Colonic mucosa (tissue), 4 donors: ENCODE data around the gene SMAD4. TPM values are rescaled to one million over a fixed set of nuclear protein-coding genes. Genes with fewer than 3 reads are reported as not detected.

ENCODE experiments used
- DNase-seq: peaks from one replicate; pipeline ENCODE4 v3.0.0-alpha.2; 2020
- H3K27ac ChIP-seq: fragments of 200-600 bp; one replicate; pipeline ENCODE4 v1.8.0; 2021
- H3K27me3 ChIP-seq: fragments of 200-600 bp; one replicate; pipeline ENCODE4 v1.8.0; 2021
- H3K36me3 ChIP-seq: fragments of 200-600 bp; one replicate; pipeline ENCODE4 v1.8.0; 2021
- H3K4me1 ChIP-seq: fragments of 200-600 bp; one replicate; pipeline ENCODE4 v1.8.0; 2021; ENCODE audit warnings: mild to moderate bottlenecking
- H3K4me3 ChIP-seq: fragments of 200-600 bp; one replicate; pipeline ENCODE4 v1.8.0; 2021
- H3K9ac ChIP-seq, 2 donors: one replicate each; pipeline ENCODE4 v1.7.0; 2013; ENCODE audit warnings: control low read depth in 2 of 2, low read depth in 2 of 2, low read length in 2 of 2
- H3K9me3 ChIP-seq: fragments of 200-600 bp; one replicate; pipeline ENCODE4 v1.8.0; 2021
- intact Hi-C: fragments of 100-400 bp; cut with DNase I; formaldehyde crosslinking; loops from one replicate; pipeline ENCODE4 v1.14.1; 2022
- total RNA-seq, 2 donors: library from RNA; stranded (reverse); fragmentation: NEBNext Ultra II Directional in 1 of 2; extraction: Animal tissue kit (Norgen Biotek cat#: 25700) in 1 of 2; gene quantifications; one replicate each; pipeline ENCODE4 v1.2.1, GENCODE V29; 2021
- TF ChIP-seq, protein P1 (sequence below): fragments of 200-600 bp; IDR thresholded peaks from one replicate; pipeline ENCODE4 v1.8.0; 2022; ENCODE audit warnings: antibody characterized with exemption, mild to moderate bottlenecking
- donor health status: healthy.
- donor health status: DM: no; HTN: no; CAD: no.
- donor health status: DM: no; HTN: no; CAD: no.

Gene SMAD4
- total RNA-seq, 2 donors from 2014 or later = 74.0 to 106 TPM

DNA sequence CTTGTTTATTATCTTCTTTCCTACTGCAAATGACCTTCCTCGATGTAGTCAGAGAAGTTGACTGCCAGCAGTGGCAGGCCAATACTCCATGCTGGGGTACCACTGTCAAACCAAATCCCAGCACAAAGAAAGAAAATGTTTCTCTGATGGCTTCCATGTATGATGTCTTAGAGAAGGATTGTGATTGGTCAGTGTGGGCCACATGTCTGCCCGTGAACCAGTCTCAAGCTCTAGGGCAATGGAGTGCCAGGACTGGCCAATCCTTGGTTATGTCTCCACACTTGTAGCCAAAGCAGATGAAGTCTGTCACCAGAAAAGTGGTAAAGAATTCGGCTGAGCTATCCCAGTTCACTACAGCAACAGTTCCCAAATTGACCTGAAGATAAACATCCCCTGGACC is 17.6 kb upstream of the SMAD4 start:
- H3K9ac ChIP-seq = no peak overlapping the region
- DNase-seq = no peak
- TF ChIP-seq, protein P1, sequence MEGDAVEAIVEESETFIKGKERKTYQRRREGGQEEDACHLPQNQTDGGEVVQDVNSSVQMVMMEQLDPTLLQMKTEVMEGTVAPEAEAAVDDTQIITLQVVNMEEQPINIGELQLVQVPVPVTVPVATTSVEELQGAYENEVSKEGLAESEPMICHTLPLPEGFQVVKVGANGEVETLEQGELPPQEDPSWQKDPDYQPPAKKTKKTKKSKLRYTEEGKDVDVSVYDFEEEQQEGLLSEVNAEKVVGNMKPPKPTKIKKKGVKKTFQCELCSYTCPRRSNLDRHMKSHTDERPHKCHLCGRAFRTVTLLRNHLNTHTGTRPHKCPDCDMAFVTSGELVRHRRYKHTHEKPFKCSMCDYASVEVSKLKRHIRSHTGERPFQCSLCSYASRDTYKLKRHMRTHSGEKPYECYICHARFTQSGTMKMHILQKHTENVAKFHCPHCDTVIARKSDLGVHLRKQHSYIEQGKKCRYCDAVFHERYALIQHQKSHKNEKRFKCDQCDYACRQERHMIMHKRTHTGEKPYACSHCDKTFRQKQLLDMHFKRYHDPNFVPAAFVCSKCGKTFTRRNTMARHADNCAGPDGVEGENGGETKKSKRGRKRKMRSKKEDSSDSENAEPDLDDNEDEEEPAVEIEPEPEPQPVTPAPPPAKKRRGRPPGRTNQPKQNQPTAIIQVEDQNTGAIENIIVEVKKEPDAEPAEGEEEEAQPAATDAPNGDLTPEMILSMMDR = no peak
- H3K4me1 ChIP-seq = no peaks in the 10 kb centered on the region
- H3K4me3 ChIP-seq = no peak overlapping the region
- H3K27me3 ChIP-seq = no peaks in the 10 kb centered on the region
- no peaks in the 10 kb centered on the region for H3K36me3 ChIP-seq
- intact Hi-C loops = no loop called here
- H3K9me3 ChIP-seq = no peaks in the 10 kb centered on the region
- H3K27ac ChIP-seq = no peak overlapping the region

DNA sequence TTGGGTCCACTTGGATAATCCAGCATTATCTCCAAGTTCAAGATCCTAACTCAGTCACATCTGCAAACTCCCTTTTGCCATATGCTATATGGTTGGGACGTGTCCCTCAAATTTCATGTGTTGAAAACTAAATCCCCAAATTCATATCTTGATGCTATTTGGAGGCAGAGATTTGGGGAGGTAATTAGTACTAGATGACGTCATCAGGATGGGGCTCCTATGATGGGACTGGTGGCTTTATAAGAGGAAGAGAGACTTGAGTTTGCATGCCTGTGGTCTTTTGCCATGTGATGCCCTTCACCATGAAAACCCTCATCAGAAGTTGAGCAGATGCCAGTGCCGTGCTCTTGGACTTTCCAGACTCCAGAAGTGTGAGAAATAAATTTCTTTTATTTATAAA is 16.8 kb upstream of the SMAD4 start:
- no peaks in the 10 kb centered on the region for H3K4me1 ChIP-seq
- intact Hi-C loops = no loop called here
- H3K36me3 ChIP-seq = no peaks in the 10 kb centered on the region
- H3K9ac ChIP-seq = no peak overlapping the region
- H3K27me3 ChIP-seq = no peaks in the 10 kb centered on the region
- no peak for DNase-seq
- H3K27ac ChIP-seq = no peak overlapping the region
- TF ChIP-seq, protein P1 = no peak
- H3K4me3 ChIP-seq = no peak overlapping the region
- H3K9me3 ChIP-seq = no peaks in the 10 kb centered on the region

DNA sequence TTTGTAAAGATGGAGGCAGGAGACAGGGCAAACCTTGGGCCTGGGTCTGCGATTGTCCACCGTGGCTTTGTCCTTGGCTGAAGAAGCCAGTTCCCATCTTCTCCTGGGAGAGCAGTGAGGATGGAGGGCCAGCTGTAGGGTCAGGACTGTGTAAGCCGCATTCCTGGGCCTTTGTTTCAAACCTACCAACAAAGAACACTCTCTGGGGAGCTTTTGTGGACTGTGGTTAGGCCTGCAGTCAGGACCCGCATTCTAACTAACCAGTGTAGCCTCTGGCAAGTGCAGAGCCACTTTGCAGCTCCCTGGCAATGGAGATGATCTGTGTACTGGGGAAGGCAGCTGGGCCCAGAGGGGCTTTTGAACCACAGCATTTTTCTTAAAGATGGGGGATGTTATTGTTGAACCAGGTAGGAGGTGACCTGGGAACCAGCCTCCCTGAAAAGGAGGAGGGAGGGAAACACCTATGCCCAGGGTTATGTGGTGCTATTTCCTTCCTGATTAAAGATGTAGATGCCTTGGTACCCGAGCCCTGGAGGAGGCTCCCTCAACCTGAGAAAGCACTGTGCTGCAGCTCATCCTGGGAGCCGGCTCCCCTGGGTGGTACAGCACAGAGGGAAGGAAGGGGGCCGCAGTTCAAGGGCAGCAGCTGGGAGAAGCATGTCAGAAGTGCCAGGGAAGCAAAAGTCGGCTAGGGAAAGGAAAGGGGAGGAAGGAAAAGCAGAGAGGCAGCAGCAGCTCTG is 12.7 kb upstream of the SMAD4 start:
- no peak overlapping the region for H3K27ac ChIP-seq
- no peaks in the 10 kb centered on the region for H3K9me3 ChIP-seq
- H3K36me3 ChIP-seq = no peaks in the 10 kb centered on the region
- TF ChIP-seq, protein P1 = no peak
- H3K4me1 ChIP-seq = no peaks in the 10 kb centered on the region
- no peak overlapping the region for H3K4me3 ChIP-seq
- intact Hi-C loops = no loop called here
- no peaks in the 10 kb centered on the region for H3K27me3 ChIP-seq
- no peak for DNase-seq
- H3K9ac ChIP-seq = no peak overlapping the region

DNA sequence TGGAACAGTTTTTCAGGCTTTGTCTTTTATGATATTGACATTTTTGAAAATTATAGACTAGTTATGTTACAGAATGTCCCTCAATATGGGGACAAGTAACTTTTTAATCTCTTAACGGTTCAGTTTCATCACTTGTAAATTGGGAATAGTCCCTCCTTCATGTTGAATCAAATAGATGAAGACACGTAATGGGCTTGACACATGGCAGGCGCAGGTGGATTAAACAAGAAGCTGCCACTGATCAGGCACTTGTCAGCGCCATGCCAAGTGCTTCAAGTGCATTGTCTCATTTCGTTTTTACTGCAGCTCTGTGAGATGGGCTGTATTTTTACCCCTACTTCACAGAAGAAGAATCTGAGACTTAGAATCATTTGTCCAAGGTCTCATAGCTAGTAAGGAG is 9.5 kb upstream of the SMAD4 start:
- no peaks in the 10 kb centered on the region for H3K36me3 ChIP-seq
- no peak overlapping the region for H3K4me3 ChIP-seq
- H3K27ac ChIP-seq = no peak overlapping the region
- no peaks in the 10 kb centered on the region for H3K9me3 ChIP-seq
- no peak for DNase-seq
- TF ChIP-seq, protein P1 = no peak
- no peak overlapping the region for H3K9ac ChIP-seq
- no peaks in the 10 kb centered on the region for H3K4me1 ChIP-seq
- H3K27me3 ChIP-seq = no peaks in the 10 kb centered on the region
- intact Hi-C loops = no loop called here

DNA sequence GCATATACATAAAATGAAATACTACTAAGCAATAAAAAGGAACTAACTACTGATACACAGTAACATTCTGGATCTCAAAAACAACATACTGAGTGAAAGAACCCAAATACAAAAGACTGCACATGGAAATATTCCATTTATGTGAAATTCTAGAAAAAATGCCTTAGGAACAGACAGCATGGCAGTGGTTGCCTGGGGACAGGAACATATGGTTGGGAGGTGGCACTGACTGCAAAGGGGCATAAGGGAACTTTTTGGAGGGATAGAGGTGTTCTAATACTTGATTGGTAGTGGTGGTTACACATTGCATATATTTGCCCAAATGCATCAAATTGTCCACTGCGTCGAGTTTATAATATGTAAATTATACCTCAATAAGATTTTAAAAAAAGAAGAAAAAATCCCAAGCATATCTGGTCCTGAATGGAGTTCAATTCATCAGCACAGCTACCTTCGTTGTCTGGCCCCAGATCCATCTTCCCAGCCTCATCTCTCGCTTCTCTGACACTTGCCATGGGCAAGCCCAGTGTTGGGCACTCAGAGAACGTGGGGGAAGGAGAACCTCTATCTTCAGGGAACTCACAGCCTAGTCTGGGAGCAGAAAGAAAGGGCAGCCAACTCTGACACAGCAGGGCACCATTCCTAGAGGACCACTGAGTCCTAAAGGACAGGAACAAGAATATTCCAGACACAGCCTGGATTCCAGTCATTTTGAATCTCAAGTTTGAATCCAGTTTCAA is 8.6 kb upstream of the SMAD4 start:
- Histone ChIP-seq H3K9me3 (no peaks in the 10 kb centered on the region), H3K27me3 (no peaks in the 10 kb centered on the region), H3K27ac (no peak overlapping the region), H3K4me1 (no peaks in the 10 kb centered on the region), H3K36me3 (no peaks in the 10 kb centered on the region), H3K4me3 (no peak overlapping the region), H3K9ac (no peak overlapping the region)
- no peak for DNase-seq
- TF ChIP-seq, protein P1 = no peak
- intact Hi-C loops = no loop called here
